Measurements from ENCODE around the gene TAS2R60.

DNA sequence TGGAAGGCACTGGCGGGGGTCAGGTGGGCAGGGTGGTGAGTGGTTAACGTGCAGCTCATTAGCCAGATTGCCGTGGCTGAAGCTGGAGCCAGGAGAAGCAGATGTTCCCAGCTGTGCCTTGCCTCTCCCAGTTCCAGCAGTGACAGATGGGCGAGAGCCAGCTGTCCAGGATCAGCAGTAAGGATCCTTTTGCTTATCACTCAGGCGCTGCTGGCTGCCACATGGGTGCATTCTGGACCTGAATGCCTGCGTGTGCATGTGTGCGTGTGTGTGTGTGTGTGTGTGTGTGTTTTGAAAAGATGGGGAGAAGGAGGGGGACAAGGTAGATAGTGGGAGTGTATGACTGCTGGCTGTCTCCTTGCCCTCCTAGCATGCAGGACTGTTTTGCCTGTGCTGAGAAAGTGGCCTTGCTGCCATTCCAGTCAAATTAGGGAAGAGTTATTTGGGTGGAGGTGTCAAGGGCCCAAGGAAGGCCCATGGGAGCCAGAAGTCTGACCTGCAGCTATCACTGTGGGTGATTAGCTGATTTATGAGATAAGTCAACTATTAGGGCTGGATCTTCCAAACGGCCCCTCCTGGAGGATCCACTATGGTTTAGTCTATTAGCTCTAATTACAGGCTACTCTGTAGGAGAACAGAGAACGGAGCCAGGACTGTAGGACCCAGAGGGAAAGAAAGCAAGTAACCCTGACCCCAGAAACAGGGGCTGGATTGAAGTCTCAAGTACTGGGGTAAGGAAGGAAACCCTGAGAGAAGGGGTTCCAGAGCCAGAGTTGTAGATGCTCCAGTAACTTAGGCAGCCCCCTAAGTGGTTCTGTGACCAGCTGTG, 37.9 kb upstream of the TAS2R60 start:
- TF ChIP-seq, protein P1, sequence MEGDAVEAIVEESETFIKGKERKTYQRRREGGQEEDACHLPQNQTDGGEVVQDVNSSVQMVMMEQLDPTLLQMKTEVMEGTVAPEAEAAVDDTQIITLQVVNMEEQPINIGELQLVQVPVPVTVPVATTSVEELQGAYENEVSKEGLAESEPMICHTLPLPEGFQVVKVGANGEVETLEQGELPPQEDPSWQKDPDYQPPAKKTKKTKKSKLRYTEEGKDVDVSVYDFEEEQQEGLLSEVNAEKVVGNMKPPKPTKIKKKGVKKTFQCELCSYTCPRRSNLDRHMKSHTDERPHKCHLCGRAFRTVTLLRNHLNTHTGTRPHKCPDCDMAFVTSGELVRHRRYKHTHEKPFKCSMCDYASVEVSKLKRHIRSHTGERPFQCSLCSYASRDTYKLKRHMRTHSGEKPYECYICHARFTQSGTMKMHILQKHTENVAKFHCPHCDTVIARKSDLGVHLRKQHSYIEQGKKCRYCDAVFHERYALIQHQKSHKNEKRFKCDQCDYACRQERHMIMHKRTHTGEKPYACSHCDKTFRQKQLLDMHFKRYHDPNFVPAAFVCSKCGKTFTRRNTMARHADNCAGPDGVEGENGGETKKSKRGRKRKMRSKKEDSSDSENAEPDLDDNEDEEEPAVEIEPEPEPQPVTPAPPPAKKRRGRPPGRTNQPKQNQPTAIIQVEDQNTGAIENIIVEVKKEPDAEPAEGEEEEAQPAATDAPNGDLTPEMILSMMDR (IDR thresholded peaks at IDR 0.05), result no peak
- TF ChIP-seq POLR2AphosphoS5 (IDR thresholded peaks at IDR 0.05), result no peak
- TF ChIP-seq POLR2A (IDR thresholded peaks at IDR 0.05), result no peak
- TF ChIP-seq EP300 (IDR thresholded peaks at IDR 0.05), result no peak
